K562 (cell line): ENCODE data around the gene ZMIZ1. TPM values are rescaled to one million over a fixed set of nuclear protein-coding genes. Genes with fewer than 3 reads are reported as not detected.

Experiments used
- ATAC-seq: fragments of 200-7000 bp; cut with Tn5 transposase; 3 replicates; pipeline ENCODE4 v1.9.1; 2020; ENCODE audit warnings: moderate library complexity
- BruUV-seq: library from RNA; stranded (reverse); fragments of 400-500 nt; replicated peaks from 2 replicates; lab custom pipeline; 2021; lab: Mats Ljungman, UMichigan
- CTCF ChIA-PET: fragments of 300-600 bp; formaldehyde crosslinking; extraction: SDS; loops from one replicate; lab custom pipeline; 2021; ENCODE audit warnings: low intra/inter-chr PET ratio; lab: Yijun Ruan, JAX
- POLR2A ChIA-PET: fragments of 300-600, 350-650 bp; sonication (Branson Sonifier 250); formaldehyde crosslinking; extraction: SDS; loops from one replicate; lab custom pipeline; 2021; ENCODE audit warnings: antibody characterized with exemption, inconsistent platforms; lab: Yijun Ruan, JAX
- DNase-seq, 4 experiments: peaks; one replicate each; pipeline versions ENCODE4 v3.0.0 to v3.0.0-alpha.2; 2011 to 2018; ENCODE audit warnings: low spot score in 3 of 4, mixed read lengths in 3 of 4; ENCODE audit errors: extremely low read depth in 1 of 4
- FAIRE-seq: peaks from 2 replicates; lab custom pipeline; 2011; peaks lifted over from hg19 to GRCh38; lab: Jason Lieb, UNC
- H2AFZ ChIP-seq: 2 replicates; pipeline ENCODE4 v1.6.0; 2011; ENCODE audit warnings: low read depth, low read length, control low read depth, inconsistent platforms
- H3K27ac ChIP-seq: fragments of 200-600 bp; 3 replicates; pipeline ENCODE4 v1.8.0; 2011; ENCODE audit warnings: low read depth, mild to moderate bottlenecking, control low read depth, inconsistent platforms, low read length, moderate library complexity, mixed read lengths; ENCODE audit errors: extremely low read depth
- H3K27me3 ChIP-seq, 2 experiments: fragments of 300-600 bp in 1 of 2; 2 replicates in 1 of 2; 3 replicates in 1 of 2; pipeline versions ENCODE4 v1.6.0 to v1.8.0; 2011; ENCODE audit warnings: inconsistent platforms in 2 of 2, low read length in 2 of 2, mild to moderate bottlenecking in 1 of 2, mixed read lengths in 1 of 2, moderate library complexity in 1 of 2; ENCODE audit not compliant: control insufficient read depth in 2 of 2, insufficient read depth in 2 of 2
- H3K36me3 ChIP-seq: fragments of 300-600 bp; 3 replicates; pipeline ENCODE4 v1.8.0; 2011; ENCODE audit warnings: mild to moderate bottlenecking, low read length, inconsistent platforms; ENCODE audit not compliant: control insufficient read depth, insufficient read depth
- H3K4me1 ChIP-seq, 2 experiments: fragments of 200-600 bp in 1 of 2; replicated peaks in 1 of 2; 2 replicates in 1 of 2; 3 replicates in 1 of 2; pipeline versions ENCODE4 v1.5.1 to v1.8.0; 2011; ENCODE audit warnings: inconsistent platforms in 2 of 2, low read length in 2 of 2, mild to moderate bottlenecking in 1 of 2, mixed read lengths in 1 of 2, moderate library complexity in 1 of 2; ENCODE audit not compliant: control insufficient read depth in 2 of 2, insufficient read depth in 2 of 2
- H3K4me2 ChIP-seq: 2 replicates; pipeline ENCODE4 v1.6.1; 2011; ENCODE audit warnings: low read length, control low read depth, inconsistent platforms, mixed read lengths; ENCODE audit not compliant: insufficient read depth
- H3K4me3 ChIP-seq: fragments of 200-600 bp; sonication (generic), shearing (Covaris generic); 2 replicates; pipeline ENCODE4 v1.5.1; 2016; ENCODE audit warnings: control low read depth, inconsistent platforms
- H3K79me2 ChIP-seq: fragments of 200-600 bp; 3 replicates; pipeline ENCODE4 v1.8.0; 2011; ENCODE audit warnings: low read length, inconsistent platforms; ENCODE audit not compliant: control insufficient read depth, insufficient read depth
- H3K9ac ChIP-seq, 2 experiments: 2 replicates each; pipeline versions ENCODE4 v1.6.0 to v1.6.1; 2011; ENCODE audit warnings: low read depth in 2 of 2, low read length in 2 of 2, control low read depth in 1 of 2, inconsistent platforms in 1 of 2, mild to moderate bottlenecking in 1 of 2, mixed read lengths in 1 of 2; ENCODE audit not compliant: insufficient read depth in 1 of 2
- H3K9me1 ChIP-seq: one replicate; pipeline ENCODE4 v1.6.0; 2011; ENCODE audit warnings: inconsistent platforms, mild to moderate bottlenecking, low read length, moderate library complexity; ENCODE audit not compliant: control insufficient read depth, insufficient read depth
- H3K9me3 ChIP-seq: replicated peaks from 2 replicates; pipeline ENCODE4 v1.5.1; 2011; ENCODE audit warnings: low read depth, low read length, inconsistent platforms; ENCODE audit not compliant: control insufficient read depth, insufficient read depth
- H4K20me1 ChIP-seq: replicated peaks from 2 replicates; pipeline ENCODE4 v1.6.1; 2011; ENCODE audit warnings: low read length, inconsistent platforms, mixed read lengths; ENCODE audit not compliant: control insufficient read depth, insufficient read depth
- CEBPG ChIP-seq, 3 experiments: fragments of 200-800 bp in 1 of 3; sonication (Bioruptor generic) in 1 of 3; sonication (generic) in 1 of 3; formaldehyde crosslinking in 1 of 3; IDR thresholded peaks in 2 of 3; conservative IDR thresholded peaks in 1 of 3; 2 replicates each; pipeline versions ENCODE4 v1.6.1 to v1.8.0; 2016 to 2022; ENCODE audit warnings: missing compliant biosample characterization in 2 of 3, missing genetic modification characterization in 2 of 3, mild to moderate bottlenecking in 1 of 3, missing genetic modification reagents in 1 of 3
- CLOCK ChIP-seq: fragments of 250-450 bp; sonication (Bioruptor Pico); IDR thresholded peaks from 2 replicates; pipeline ENCODE4 v1.4.0; 2020; ENCODE audit warnings: mild to moderate bottlenecking, moderate library complexity, borderline replicate concordance
- FOSL1 ChIP-seq: fragments of 200-800 bp; sonication (Bioruptor generic); conservative IDR thresholded peaks from 2 replicates; pipeline ENCODE4 v1.6.1; 2016; ENCODE audit warnings: missing genetic modification characterization, missing compliant biosample characterization
- IRF9 ChIP-seq: fragments of 450-650 bp; IDR thresholded peaks from 2 replicates; pipeline ENCODE4 v1.6.1; 2016; ENCODE audit warnings: missing biosample characterization, missing genetic modification characterization
- L3MBTL2 ChIP-seq: fragments of 450-650 bp; IDR thresholded peaks from 2 replicates; pipeline ENCODE4 v1.6.1; 2016; ENCODE audit warnings: mild to moderate bottlenecking, moderate library complexity
- MLLT1 ChIP-seq, 2 experiments: fragments of 450-650 bp; IDR thresholded peaks; 2 replicates each; pipeline ENCODE4 v1.6.1; 2016
- PHTF2 ChIP-seq: fragments of 250-450 bp; sonication (Bioruptor Pico); IDR thresholded peaks from 2 replicates; pipeline ENCODE4 v1.5.0; 2021; ENCODE audit warnings: mild to moderate bottlenecking
- SUPT5H ChIP-seq: fragments of 450-650 bp; IDR thresholded peaks from 2 replicates; pipeline ENCODE4 v1.6.1; 2016
- TEAD1 ChIP-seq, 2 experiments: fragments of 450-650 bp in 1 of 2; sonication (generic) in 1 of 2; formaldehyde crosslinking; IDR thresholded peaks; 2 replicates each; pipeline versions ENCODE4 v1.4.0 to v1.8.0; 2020 to 2022; ENCODE audit warnings: mild to moderate bottlenecking in 2 of 2, missing genetic modification reagents in 1 of 2
- TSC22D4 ChIP-seq: fragments of 450-650 bp; IDR thresholded peaks from 2 replicates; pipeline ENCODE4 v1.6.1; 2016; ENCODE audit warnings: missing genetic modification characterization, missing biosample characterization, control low read depth
- ZNF766 ChIP-seq: fragments of 200-800 bp; sonication (Bioruptor generic); conservative IDR thresholded peaks from 2 replicates; pipeline ENCODE4 v1.6.1; 2016; ENCODE audit warnings: missing genetic modification characterization, missing compliant biosample characterization
- WGBS: fragments of 100-300 bp; shearing (Covaris generic); methylation state at CpG from one replicate; pipeline ENCODE4 v1.1.6; 2016; ENCODE audit warnings: low coverage, mixed read lengths; ENCODE audit not compliant: insufficient coverage; ENCODE audit errors: missing lambda C conversion rate; 5-methylcytosine and 5-hydroxymethylcytosine counted together
- in situ Hi-C: fragments of 300-500 bp; cut with MboI; formaldehyde crosslinking; loops from 4 replicates; pipeline ENCODE4 v1.15.0; 2018; ENCODE audit warnings: inconsistent platforms, mixed read lengths
- intact Hi-C: fragments of 100-400 bp; cut with micrococcal nuclease; formaldehyde crosslinking; loops from 2 replicates; pipeline ENCODE4 v1.14.2; 2022
- polyA plus RNA-seq, 8 experiments: library from polyadenylated mRNA; depleted of rRNA in 4 of 8; stranded (reverse) in 5 of 8; unstranded in 3 of 8; fragments of >200 nt; fragmentation: Nextera tagmentation in 2 of 8; fragmentation: Illumina TruSeq in 1 of 8; extraction: Ambion mirVana in 2 of 8; extraction: Trizol in 1 of 8; gene quantifications; 2 replicates each; pipeline versions ENCODE4 v1.2.1 to v1.2.3, GENCODE V29; 2011 to 2014; ENCODE audit warnings: inconsistent platforms in 1 of 8, missing spikeins in 1 of 8
- total RNA-seq, 7 experiments: library from RNA; depleted of rRNA in 6 of 7; stranded (reverse); fragments of >200 nt in 6 of 7; fragmentation: Illumina TruSeq in 2 of 7; extraction: Trizol in 2 of 7; gene quantifications; 2 replicates each; pipeline versions ENCODE4 v1.2.1 to v1.2.3, GENCODE V29; 2011 to 2021; ENCODE audit warnings: low replicate concordance in 1 of 7
- TF ChIP-seq, protein P1 (sequence below), 2 experiments: IDR thresholded peaks; 2 replicates each; pipeline ENCODE4 v1.6.1; 2011; ENCODE audit warnings: borderline replicate concordance in 1 of 2, control low read depth in 1 of 2, low read depth in 1 of 2, low read length in 1 of 2, mild to moderate bottlenecking in 1 of 2, mixed read lengths in 1 of 2, moderate library complexity in 1 of 2; ENCODE audit not compliant: insufficient read depth in 1 of 2, insufficient read length in 1 of 2, poor library complexity in 1 of 2, severe bottlenecking in 1 of 2; ENCODE audit errors: extremely low read depth in 1 of 2

Gene ZMIZ1
- total and polyA plus RNA-seq, 9 of the 15 experiments (the other 6 are each of a cell fraction or from before 2014, with no cell fraction given) = 1.0 to 37.3 (median 4.3) TPM

GRCh38 chr10:79071396-79071923 is 2.7 kb downstream of the ZMIZ1 start:
- no peak for FAIRE-seq
- no peak for DNase-seq
- 64% methylated on average over 18 of the region's 18 CpGs for WGBS
- POLR2A ChIA-PET = interaction anchor here (0.6 kb wide), 1 partner anchor 8 kb away, joined by 3 read pairs; no protein-coding TSS in a partner anchor
- no peaks in the 10 kb centered on the region for H3K36me3 ChIP-seq
- CTCF ChIA-PET = no interaction called here
- H4K20me1 ChIP-seq = peaks cover 51% of the 10 kb centered on the region
- H2AFZ ChIP-seq = no peak overlapping the region
- H3K4me1 ChIP-seq = peaks cover 14 to 62% of the 10 kb centered on the region in 2 experiments; a peak in 4 of 5 replicates
- H3K4me3 ChIP-seq = no peak overlapping the region
- no TSS peak for BruUV-seq
- peaks cover 3% of the 10 kb centered on the region for H3K9me1 ChIP-seq
- H3K4me2 ChIP-seq = no peak overlapping the region; the same call in 1 of the 2 replicates
- TF ChIP-seq CLOCK (CRISPR knock-in tag) = no peak
- TF ChIP-seq CEBPG (CRISPR knock-in tag; IDR thresholded peaks at IDR 0.05) = 0 out of 2 replicates have a peak, but pooled peaks have one; percentile 3
- TF ChIP-seq CEBPG (tag; conservative IDR thresholded peaks at IDR 0.05 in 1 of 2, IDR thresholded peaks at IDR 0.05 in 1 of 2) = no peak
- no peak for TF ChIP-seq L3MBTL2
- no peak for TF ChIP-seq FOSL1 (tag)
- TF ChIP-seq ZNF766 = no peak
- TF ChIP-seq TEAD1 (CRISPR knock-in tag; IDR thresholded peaks at IDR 0.05) = 0 out of 4 replicates have a peak, but pooled peaks of 1 of the 2 experiments have one; percentile 23
- no peak for TF ChIP-seq TSC22D4 (tag)
- TF ChIP-seq MLLT1 (IDR thresholded peaks at IDR 0.05) = no peak
- no peak for TF ChIP-seq PHTF2 (CRISPR knock-in tag)
- TF ChIP-seq SUPT5H = no peak
- TF ChIP-seq, protein P1, sequence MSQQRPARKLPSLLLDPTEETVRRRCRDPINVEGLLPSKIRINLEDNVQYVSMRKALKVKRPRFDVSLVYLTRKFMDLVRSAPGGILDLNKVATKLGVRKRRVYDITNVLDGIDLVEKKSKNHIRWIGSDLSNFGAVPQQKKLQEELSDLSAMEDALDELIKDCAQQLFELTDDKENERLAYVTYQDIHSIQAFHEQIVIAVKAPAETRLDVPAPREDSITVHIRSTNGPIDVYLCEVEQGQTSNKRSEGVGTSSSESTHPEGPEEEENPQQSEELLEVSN (IDR thresholded peaks at IDR 0.05; ENCODE audit: borderline replicate concordance in 1 of 2, extremely low read depth in 1 of 2, insufficient read depth in 1 of 2, insufficient read length in 1 of 2, low read depth in 1 of 2, low read length in 1 of 2, poor library complexity in 1 of 2, severe bottlenecking in 1 of 2) = peak in 1 of 2 experiments; percentile 33
- TF ChIP-seq IRF9 (tag) = no peak
- H3K9me3 ChIP-seq = no peaks in the 10 kb centered on the region
- intact Hi-C loops (no loop called here), in situ Hi-C loops (no loop called here)
- no peak overlapping the region for H3K27ac ChIP-seq
- H3K9ac ChIP-seq = peak overlapping the region in 1 of 2 experiments; percentile 89; a peak in 2 of 4 replicates
- no peaks in the 10 kb centered on the region for H3K27me3 ChIP-seq
- no peak for ATAC-seq
- H3K79me2 ChIP-seq = peaks cover 75% of the 10 kb centered on the region
